T-helper 2 cell treated with Interferon-gamma antibody and Interleukin-4, amounts not matched to agents 5 μg/mL and 100 μg/mL, for 36 hours (primary cell): ENCODE results near the gene TRPM7.
"Not testable (repeated sequence)": the region's sequence is repeated elsewhere in the genome, so short reads cannot be mapped to it uniquely, and the experiment has no call there.

Experiments
- DNase-seq: peaks from one replicate; pipeline ENCODE4 v3.0.0; 2021; ENCODE audit warnings: low spot score
- H3K27ac Mint-ChIP-seq: one replicate; pipeline ENCODE4 v1.8.0; 2021; ENCODE audit warnings: mild to moderate bottlenecking, mixed read lengths
- H3K27me3 Mint-ChIP-seq: one replicate; pipeline ENCODE4 v1.8.0; 2021; ENCODE audit warnings: low read depth, mixed read lengths
- H3K36me3 Mint-ChIP-seq: one replicate; pipeline ENCODE4 v1.8.0; 2021; ENCODE audit warnings: low read depth, mixed read lengths
- H3K4me1 Mint-ChIP-seq: one replicate; pipeline ENCODE4 v1.8.0; 2021; ENCODE audit warnings: low read depth, mixed read lengths
- H3K4me3 Mint-ChIP-seq: one replicate; pipeline ENCODE4 v1.8.0; 2022; ENCODE audit warnings: mild to moderate bottlenecking, moderate library complexity, mixed read lengths
- H3K9me3 Mint-ChIP-seq: one replicate; pipeline ENCODE4 v1.8.0; 2021; ENCODE audit warnings: mixed read lengths

TRPM7 gene

GRCh38 chr15:50627351-50628055, 59.1 kb downstream of the TRPM7 start:
- H3K9me3 Mint-ChIP-seq: no peaks in the 10 kb centered on the region
- DNase-seq: no peak
- peak overlapping the region; percentile 5 for H3K27ac Mint-ChIP-seq
- H3K36me3 Mint-ChIP-seq: peaks cover 46% of the 10 kb centered on the region
- no peaks in the 10 kb centered on the region for H3K27me3 Mint-ChIP-seq
- H3K4me3 Mint-ChIP-seq: no peak overlapping the region
- peaks cover 10% of the 10 kb centered on the region for H3K4me1 Mint-ChIP-seq

GRCh38 chr15:50624616-50625168, 61.9 kb downstream of the TRPM7 start:
- no peak for DNase-seq
- Mint-ChIP-seq H3K36me3 (peaks cover 46% of the 10 kb centered on the region), H3K4me1 (peaks cover 10% of the 10 kb centered on the region), H3K27me3 (no peaks in the 10 kb centered on the region), H3K9me3 (no peaks in the 10 kb centered on the region), H3K27ac (no peak overlapping the region), H3K4me3 (no peak overlapping the region)

- not testable (repeated sequence) for H3K27me3 Mint-ChIP-seq, DNase-seq, H3K9me3 Mint-ChIP-seq, H3K4me3 Mint-ChIP-seq, H3K27ac Mint-ChIP-seq, H3K4me1 Mint-ChIP-seq
- H3K36me3 Mint-ChIP-seq: peaks cover 44% of the 10 kb centered on the region
Observed at GRCh38 chr15:50622361-50622943, 64.1 kb downstream of the TRPM7 start.

- peaks cover 29% of the 10 kb centered on the region for H3K36me3 Mint-ChIP-seq
- not testable (repeated sequence) for H3K4me1 Mint-ChIP-seq, H3K9me3 Mint-ChIP-seq, H3K27me3 Mint-ChIP-seq, H3K27ac Mint-ChIP-seq, H3K4me3 Mint-ChIP-seq, DNase-seq
Observed at GRCh38 chr15:50616960-50617359, 69.6 kb downstream of the TRPM7 start.

- peaks cover 32% of the 10 kb centered on the region for H3K36me3 Mint-ChIP-seq
- H3K27me3 Mint-ChIP-seq, H3K9me3 Mint-ChIP-seq, DNase-seq, H3K4me3 Mint-ChIP-seq, H3K27ac Mint-ChIP-seq, H3K4me1 Mint-ChIP-seq: not testable (repeated sequence)
Observed at GRCh38 chr15:50616554-50616953, 70.0 kb downstream of the TRPM7 start.

DNA sequence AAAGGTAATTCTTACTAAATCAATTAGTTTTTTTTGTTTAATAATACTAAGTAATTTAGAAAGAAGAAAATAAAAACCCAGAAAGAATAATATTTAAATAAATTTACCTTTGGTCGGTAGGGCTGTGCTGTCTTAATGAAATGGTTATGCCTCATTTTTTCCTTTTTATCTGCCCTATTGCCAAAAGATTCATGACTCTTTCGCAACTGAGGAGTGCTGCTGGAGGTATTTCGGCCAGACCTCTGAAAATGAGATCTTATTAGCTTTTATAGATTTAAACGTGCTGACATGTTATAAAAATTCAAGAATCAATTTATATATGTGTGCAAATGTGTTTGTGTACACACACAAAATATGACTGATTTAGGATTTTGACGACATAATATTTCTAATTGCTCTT, 73.0 kb downstream of the TRPM7 start:
- Mint-ChIP-seq H3K4me1 (no peaks in the 10 kb centered on the region), H3K4me3 (no peak overlapping the region), H3K36me3 (peaks cover 35% of the 10 kb centered on the region), H3K27ac (no peak overlapping the region), H3K27me3 (no peaks in the 10 kb centered on the region), H3K9me3 (no peaks in the 10 kb centered on the region)
- no peak for DNase-seq

GRCh38 chr15:50607129-50607528, 79.5 kb downstream of the TRPM7 start:
- DNase-seq: no peak
- Mint-ChIP-seq H3K4me1 (no peaks in the 10 kb centered on the region), H3K27me3 (no peaks in the 10 kb centered on the region), H3K27ac (no peak overlapping the region), H3K4me3 (no peak overlapping the region), H3K36me3 (peaks cover 61% of the 10 kb centered on the region), H3K9me3 (peaks cover 7% of the 10 kb centered on the region)

DNA sequence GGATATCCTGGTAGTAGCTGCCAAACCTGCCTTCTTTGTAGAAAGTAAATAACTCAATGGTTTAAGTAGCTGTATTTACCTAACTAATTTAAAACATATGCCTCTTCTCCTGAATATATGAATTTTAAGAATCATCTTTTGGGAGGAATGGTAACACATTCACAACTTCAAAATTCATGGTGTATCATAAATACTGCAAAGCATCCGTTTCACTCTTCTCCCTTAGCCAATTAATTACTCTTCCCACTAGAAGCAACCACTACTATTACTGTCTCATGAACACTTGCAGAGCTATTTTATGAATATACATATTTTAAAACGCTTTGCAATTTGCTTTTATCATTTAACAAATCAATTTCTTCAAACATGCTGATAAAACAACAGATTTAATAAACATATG, 81.1 kb downstream of the TRPM7 start:
- peaks cover 50% of the 10 kb centered on the region for H3K36me3 Mint-ChIP-seq
- no peaks in the 10 kb centered on the region for H3K27me3 Mint-ChIP-seq
- no peaks in the 10 kb centered on the region for H3K4me1 Mint-ChIP-seq
- no peak overlapping the region for H3K4me3 Mint-ChIP-seq
- no peak for DNase-seq
- no peak overlapping the region for H3K27ac Mint-ChIP-seq
- peaks cover 7% of the 10 kb centered on the region for H3K9me3 Mint-ChIP-seq

DNA sequence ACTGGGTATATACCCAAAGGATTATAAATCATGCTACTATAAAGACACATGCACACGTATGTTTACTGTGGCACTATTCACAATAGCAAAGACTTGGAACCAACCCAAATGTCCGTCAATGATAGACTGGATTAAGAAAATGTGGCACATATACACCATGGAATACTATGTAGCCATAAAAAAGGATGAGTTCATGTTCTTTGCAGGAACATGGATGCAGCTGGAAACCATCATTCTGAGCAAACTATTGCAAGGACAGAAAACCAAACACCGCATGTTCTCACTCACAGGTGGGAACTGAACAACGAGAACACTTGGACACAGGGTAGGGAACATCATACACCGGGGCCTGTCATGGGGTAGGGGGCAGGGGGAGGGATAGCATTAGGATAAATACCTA, 84.6 kb downstream of the TRPM7 start:
- DNase-seq, H3K27me3 Mint-ChIP-seq, H3K4me1 Mint-ChIP-seq, H3K9me3 Mint-ChIP-seq, H3K27ac Mint-ChIP-seq, H3K4me3 Mint-ChIP-seq: not testable (repeated sequence)
- H3K36me3 Mint-ChIP-seq: peaks cover 47% of the 10 kb centered on the region

- no peak for DNase-seq
- peaks cover 43% of the 10 kb centered on the region for H3K36me3 Mint-ChIP-seq
Observed at GRCh38 chr15:50594311-50594710, 92.3 kb downstream of the TRPM7 start.

DNA sequence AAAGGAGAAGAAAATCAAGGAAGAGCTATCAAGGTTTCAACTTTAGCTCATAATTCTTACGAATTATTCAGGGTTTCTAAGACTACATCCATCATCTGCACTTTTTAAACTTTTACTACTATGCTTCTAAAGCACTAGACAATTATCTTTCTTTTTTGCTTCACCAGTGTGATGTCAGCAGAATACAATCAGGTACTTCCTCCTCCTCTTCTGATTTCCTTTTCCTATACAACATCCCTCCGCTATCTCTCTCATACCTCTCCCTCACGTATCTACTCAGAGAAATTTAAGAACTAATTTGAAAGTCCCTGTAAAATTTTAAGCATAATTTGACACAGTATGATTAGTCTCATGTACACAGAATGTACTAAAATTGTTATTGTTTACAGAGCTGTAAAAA, 92.8 kb downstream of the TRPM7 start:
- peaks cover 3% of the 10 kb centered on the region for H3K4me1 Mint-ChIP-seq
- H3K9me3 Mint-ChIP-seq: no peaks in the 10 kb centered on the region
- no peak overlapping the region for H3K27ac Mint-ChIP-seq
- no peaks in the 10 kb centered on the region for H3K27me3 Mint-ChIP-seq
- H3K36me3 Mint-ChIP-seq: peaks cover 39% of the 10 kb centered on the region
- no peak for DNase-seq
- no peak overlapping the region for H3K4me3 Mint-ChIP-seq

More at GRCh38 chr15:50594311-50594710, 92.3 kb downstream of the TRPM7 start:
- peaks cover 3% of the 10 kb centered on the region for H3K4me1 Mint-ChIP-seq
- no peaks in the 10 kb centered on the region for H3K9me3 Mint-ChIP-seq
- no peak overlapping the region for H3K4me3 Mint-ChIP-seq
- H3K27me3 Mint-ChIP-seq: no peaks in the 10 kb centered on the region
- no peak overlapping the region for H3K27ac Mint-ChIP-seq

DNA sequence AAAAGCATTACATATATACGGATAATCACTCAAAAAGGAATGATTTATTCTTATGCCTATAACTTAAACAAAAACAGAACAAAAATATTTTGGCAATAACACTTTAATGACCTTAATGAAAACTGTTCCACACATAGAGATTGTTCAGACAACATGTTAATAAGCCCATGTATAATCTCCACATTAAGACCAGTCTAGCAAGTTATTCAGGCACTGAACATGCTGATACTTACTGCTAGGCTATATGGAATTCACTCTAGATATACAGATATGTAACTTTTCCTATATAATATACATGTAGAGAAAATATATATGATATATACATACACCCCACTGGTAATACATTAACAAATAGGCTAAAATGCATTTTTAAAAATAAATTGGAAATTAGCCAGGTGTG, 96.3 kb downstream of the TRPM7 start:
- Mint-ChIP-seq H3K4me1 (peaks cover 3% of the 10 kb centered on the region), H3K27me3 (no peaks in the 10 kb centered on the region), H3K36me3 (peaks cover 45% of the 10 kb centered on the region), H3K4me3 (no peak overlapping the region), H3K9me3 (no peaks in the 10 kb centered on the region), H3K27ac (no peak overlapping the region)
- DNase-seq: no peak

- H3K27me3 Mint-ChIP-seq: no peaks in the 10 kb centered on the region
- H3K4me1 Mint-ChIP-seq: peaks cover 9% of the 10 kb centered on the region
- no peak overlapping the region for H3K4me3 Mint-ChIP-seq
- H3K27ac Mint-ChIP-seq: no peak overlapping the region
- H3K9me3 Mint-ChIP-seq: no peaks in the 10 kb centered on the region
- peaks cover 45% of the 10 kb centered on the region for H3K36me3 Mint-ChIP-seq
- DNase-seq: no peak
Observed at GRCh38 chr15:50577492-50577891, 109.1 kb downstream of the TRPM7 start.

GRCh38 chr15:50576166-50576565, 110.4 kb downstream of the TRPM7 start:
- no peak overlapping the region for H3K4me3 Mint-ChIP-seq
- peaks cover 9% of the 10 kb centered on the region for H3K4me1 Mint-ChIP-seq
- H3K36me3 Mint-ChIP-seq: peaks cover 43% of the 10 kb centered on the region
- H3K27me3 Mint-ChIP-seq: no peaks in the 10 kb centered on the region
- no peak overlapping the region for H3K27ac Mint-ChIP-seq
- no peak for DNase-seq
- H3K9me3 Mint-ChIP-seq: no peaks in the 10 kb centered on the region
